ENCODE results near the gene TLNRD1. TPM values are rescaled to one million over a fixed set of nuclear protein-coding genes. Genes with fewer than 3 reads are reported as not detected.

The TLNRD1 gene
- total RNA-seq, 1 experiment from 2014 or later, result 10.0 TPM

GRCh38 chr15:80976851-80977250 is 23.9 kb upstream of the TLNRD1 start:
- no peak for DNase-seq (ENCODE audit: extremely low read depth, low read depth)

GRCh38 chr15:80977627-80978036 is 23.1 kb upstream of the TLNRD1 start:
- peak; percentile 61 for DNase-seq (ENCODE audit: extremely low read depth, low read depth)

GRCh38 chr15:80978685-80979329 is 21.9 kb upstream of the TLNRD1 start:
- DNase-seq (ENCODE audit: extremely low read depth, low read depth), result no peak

GRCh38 chr15:80979538-80980200 is 21.1 kb upstream of the TLNRD1 start:
- DNase-seq (ENCODE audit: extremely low read depth, low read depth), result no peak

GRCh38 chr15:80982205-80982604 is 18.5 kb upstream of the TLNRD1 start:
- no peak for DNase-seq (ENCODE audit: extremely low read depth, low read depth)

GRCh38 chr15:80982839-80983238 is 17.9 kb upstream of the TLNRD1 start:
- no peak for DNase-seq (ENCODE audit: extremely low read depth, low read depth)

GRCh38 chr15:80984856-80985255 is 15.9 kb upstream of the TLNRD1 start:
- DNase-seq (ENCODE audit: extremely low read depth, low read depth), result no peak

- DNase-seq (ENCODE audit: extremely low read depth, low read depth), result no peak
Measured at GRCh38 chr15:80985981-80986380, 14.7 kb upstream of the TLNRD1 start.

- DNase-seq (ENCODE audit: extremely low read depth, low read depth), result no peak
Measured at GRCh38 chr15:80986487-80986886, 14.2 kb upstream of the TLNRD1 start.

GRCh38 chr15:80988148-80988796 is 12.5 kb upstream of the TLNRD1 start:
- DNase-seq (ENCODE audit: extremely low read depth, low read depth), result no peak

GRCh38 chr15:80989081-80989517 is 11.6 kb upstream of the TLNRD1 start:
- DNase-seq (ENCODE audit: extremely low read depth, low read depth), result no peak

GRCh38 chr15:80989518-80990478 is 10.9 kb upstream of the TLNRD1 start, which contains the start of gene MESD:
Gene MESD (minus strand): TSS chr15:80989819. CDS start chr15:80989791, 28 bp downstream.
- DNase-seq (ENCODE audit: extremely low read depth, low read depth), result peak; percentile 91

GRCh38 chr15:80990955-80991354 is 9.8 kb upstream of the TLNRD1 start:
- no peak for DNase-seq (ENCODE audit: extremely low read depth, low read depth)

GRCh38 chr15:80991421-80991820 is 9.3 kb upstream of the TLNRD1 start:
- no peak for DNase-seq (ENCODE audit: extremely low read depth, low read depth)

GRCh38 chr15:80992006-80992405 is 8.7 kb upstream of the TLNRD1 start:
- DNase-seq (ENCODE audit: extremely low read depth, low read depth), result no peak

GRCh38 chr15:80992441-80992840 is 8.3 kb upstream of the TLNRD1 start:
- DNase-seq (ENCODE audit: extremely low read depth, low read depth), result no peak

- no peak for DNase-seq (ENCODE audit: extremely low read depth, low read depth)
Measured at GRCh38 chr15:80996247-80996646, 4.5 kb upstream of the TLNRD1 start.

GRCh38 chr15:80997692-80998091 is 3.0 kb upstream of the TLNRD1 start:
- no peak for DNase-seq (ENCODE audit: extremely low read depth, low read depth)

GRCh38 chr15:80998251-80998650 is 2.5 kb upstream of the TLNRD1 start:
- DNase-seq (ENCODE audit: extremely low read depth, low read depth), result no peak

- no peak for DNase-seq (ENCODE audit: extremely low read depth, low read depth)
Measured at GRCh38 chr15:80999623-81000036, 1.1 kb upstream of the TLNRD1 start.

All from NCI-H460 (cell line).